HG02943 (cell line): ENCODE measurements around the gene NRK.
"Not testable (repeated sequence)": the region's sequence is repeated elsewhere in the genome, so short reads cannot be mapped to it uniquely, and the experiment has no call there.

Source experiments
- ATAC-seq: cut with Tn5 transposase; IDR thresholded peaks from one replicate; pipeline ENCODE4 v1.9.1; 2021; ENCODE audit warnings: mild to moderate bottlenecking, low read depth, moderate library complexity; ENCODE audit not compliant: unreplicated experiment

NRK gene, protein sequence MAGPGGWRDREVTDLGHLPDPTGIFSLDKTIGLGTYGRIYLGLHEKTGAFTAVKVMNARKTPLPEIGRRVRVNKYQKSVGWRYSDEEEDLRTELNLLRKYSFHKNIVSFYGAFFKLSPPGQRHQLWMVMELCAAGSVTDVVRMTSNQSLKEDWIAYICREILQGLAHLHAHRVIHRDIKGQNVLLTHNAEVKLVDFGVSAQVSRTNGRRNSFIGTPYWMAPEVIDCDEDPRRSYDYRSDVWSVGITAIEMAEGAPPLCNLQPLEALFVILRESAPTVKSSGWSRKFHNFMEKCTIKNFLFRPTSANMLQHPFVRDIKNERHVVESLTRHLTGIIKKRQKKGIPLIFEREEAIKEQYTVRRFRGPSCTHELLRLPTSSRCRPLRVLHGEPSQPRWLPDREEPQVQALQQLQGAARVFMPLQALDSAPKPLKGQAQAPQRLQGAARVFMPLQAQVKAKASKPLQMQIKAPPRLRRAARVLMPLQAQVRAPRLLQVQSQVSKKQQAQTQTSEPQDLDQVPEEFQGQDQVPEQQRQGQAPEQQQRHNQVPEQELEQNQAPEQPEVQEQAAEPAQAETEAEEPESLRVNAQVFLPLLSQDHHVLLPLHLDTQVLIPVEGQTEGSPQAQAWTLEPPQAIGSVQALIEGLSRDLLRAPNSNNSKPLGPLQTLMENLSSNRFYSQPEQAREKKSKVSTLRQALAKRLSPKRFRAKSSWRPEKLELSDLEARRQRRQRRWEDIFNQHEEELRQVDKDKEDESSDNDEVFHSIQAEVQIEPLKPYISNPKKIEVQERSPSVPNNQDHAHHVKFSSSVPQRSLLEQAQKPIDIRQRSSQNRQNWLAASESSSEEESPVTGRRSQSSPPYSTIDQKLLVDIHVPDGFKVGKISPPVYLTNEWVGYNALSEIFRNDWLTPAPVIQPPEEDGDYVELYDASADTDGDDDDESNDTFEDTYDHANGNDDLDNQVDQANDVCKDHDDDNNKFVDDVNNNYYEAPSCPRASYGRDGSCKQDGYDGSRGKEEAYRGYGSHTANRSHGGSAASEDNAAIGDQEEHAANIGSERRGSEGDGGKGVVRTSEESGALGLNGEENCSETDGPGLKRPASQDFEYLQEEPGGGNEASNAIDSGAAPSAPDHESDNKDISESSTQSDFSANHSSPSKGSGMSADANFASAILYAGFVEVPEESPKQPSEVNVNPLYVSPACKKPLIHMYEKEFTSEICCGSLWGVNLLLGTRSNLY (N-terminal part only)

DNA sequence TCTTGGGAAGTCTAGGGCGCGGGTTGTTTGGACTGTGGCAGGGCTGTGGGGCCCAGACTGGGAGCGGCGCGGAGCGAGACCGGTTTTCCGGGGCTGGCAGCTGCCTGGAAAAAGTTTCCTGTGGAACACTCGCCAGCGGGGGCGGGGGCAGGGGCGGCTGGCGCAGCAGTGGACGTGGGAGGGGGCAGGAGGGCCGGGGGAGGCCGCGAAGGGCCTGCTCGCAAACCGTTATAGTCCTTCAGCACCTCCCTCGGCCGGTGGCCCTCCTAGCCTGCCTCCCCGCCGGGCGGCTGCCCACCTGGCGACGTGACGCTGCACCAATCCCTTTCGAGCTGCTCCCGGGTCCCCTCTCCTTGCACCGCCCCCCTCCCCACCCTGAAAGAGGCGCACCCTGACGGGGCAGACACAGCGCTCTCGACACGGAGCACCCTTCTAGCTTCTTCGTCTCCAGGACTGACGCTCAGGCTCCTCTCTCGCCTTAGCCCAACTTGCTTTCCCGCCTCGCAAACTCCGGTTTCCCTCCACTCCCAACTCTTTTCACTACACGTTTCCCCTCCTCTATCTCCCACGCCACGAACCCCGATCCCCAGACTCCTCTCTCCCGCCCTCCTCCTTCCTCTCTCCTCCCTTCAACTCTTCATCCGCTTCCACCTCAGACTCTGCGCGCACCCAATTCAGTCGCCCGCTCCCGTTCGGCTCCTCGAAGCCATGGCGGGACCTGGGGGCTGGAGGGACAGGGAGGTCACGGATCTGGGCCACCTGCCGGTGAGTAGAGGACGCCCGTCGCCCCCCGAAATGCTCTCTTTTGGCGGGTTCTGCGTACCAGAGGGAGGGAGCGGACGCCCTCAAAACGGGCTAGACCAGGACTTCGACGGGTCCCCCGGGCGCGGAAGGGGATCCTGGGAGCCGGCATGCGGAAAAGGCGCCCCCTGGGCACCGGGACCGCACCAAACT lies at the start of gene NRK:
NRK (plus strand) TSS at position 402 of the 954 bp plus-strand sequence; CDS start at position 709, 307 bp downstream.
- no peak for ATAC-seq

DNA sequence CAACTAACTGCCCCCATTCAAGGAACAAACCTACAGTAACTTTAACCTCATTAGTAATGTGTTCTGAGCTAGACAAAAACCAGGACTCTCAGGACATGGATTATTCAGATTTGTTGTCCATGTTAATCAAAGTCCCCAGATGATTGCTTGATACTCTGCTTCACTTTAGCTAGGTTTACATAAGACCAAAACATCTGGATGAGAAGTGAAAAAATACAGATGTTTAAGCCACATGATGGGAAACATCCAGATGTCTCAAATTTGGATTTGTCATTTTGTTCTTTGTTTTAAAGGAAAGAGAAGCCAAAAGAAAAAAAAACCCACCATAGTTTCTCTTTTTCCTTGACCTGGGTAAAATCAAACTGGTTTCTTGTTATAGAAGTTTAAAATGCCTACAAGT lies 48.5 kb upstream of the NRK start:
- ATAC-seq: no peak

DNA sequence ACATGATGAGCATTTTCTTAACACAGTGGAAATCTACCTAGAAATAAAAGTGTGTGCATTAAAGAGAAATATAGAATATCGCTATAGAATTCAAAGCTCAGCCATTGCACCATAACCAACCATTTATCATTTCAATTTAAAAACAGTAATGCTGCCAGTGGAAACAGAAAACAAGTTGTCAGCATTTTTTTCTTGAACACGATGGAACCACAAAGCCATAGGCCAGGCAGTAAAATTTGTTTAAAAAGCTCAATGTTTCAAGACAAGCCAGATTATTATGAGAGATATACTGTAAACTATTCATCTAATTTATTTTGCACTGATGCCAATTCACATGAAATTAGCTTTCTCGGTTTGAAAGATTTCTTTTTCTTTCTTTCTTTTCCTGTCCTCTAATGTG lies 46.7 kb upstream of the NRK start:
- ATAC-seq: no peak

DNA sequence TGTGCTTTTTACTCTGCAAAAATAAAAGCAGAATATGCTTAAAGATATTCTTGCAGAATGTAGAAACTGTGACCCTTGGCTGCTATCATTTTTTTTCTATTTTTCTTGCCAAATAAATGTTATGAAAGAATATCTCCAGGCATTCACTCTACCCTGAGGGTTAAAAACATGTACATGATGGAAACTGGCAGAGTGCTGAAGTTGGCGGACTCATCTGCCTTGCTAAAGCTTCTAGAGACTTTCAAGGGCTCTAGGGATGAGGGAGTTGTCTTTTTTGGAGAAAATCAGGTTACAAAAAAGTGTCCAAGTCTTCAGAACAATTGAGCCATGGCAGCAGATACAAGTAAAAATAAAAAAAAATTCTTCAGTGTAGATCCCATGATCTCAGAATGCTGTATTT lies 40.5 kb upstream of the NRK start:
- ATAC-seq: no peak

DNA sequence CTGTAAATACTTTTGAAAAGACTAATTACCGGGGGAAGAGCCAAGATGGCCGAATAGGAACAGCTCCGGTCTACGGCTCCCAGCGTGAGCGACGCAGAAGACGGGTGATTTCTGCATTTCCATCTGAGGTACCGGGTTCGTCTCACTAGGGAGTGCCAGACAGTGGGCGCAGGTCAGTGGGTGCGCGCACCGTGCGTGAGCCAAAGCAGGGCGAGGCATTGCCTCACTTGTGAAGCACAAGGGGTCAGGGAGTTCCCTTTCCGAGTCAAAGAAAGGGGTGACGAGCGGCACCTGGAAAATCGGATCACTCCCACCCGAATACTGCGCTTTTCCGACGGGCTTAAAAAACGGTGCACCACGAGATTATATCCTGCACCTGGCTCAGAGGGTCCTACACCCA lies 25.5 kb upstream of the NRK start:
- not testable (repeated sequence) for ATAC-seq

DNA sequence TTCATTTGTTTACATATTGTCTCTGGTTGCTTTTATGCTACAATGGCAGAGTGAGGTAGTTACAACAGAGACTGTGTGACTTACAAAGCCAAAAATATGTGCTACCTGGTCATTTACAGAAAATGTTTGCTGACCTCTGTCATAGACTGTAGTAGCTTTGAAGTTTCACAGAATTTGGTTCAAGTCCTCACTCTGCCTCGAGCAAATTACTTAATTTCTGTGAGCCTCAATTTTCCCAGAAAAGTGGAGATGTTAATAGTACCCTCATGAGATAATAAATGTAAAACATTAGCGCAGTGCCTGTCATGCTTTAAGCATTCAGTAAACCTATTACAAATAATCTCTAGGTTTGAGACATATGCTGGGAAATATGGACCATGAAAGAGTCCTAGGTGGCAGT lies 18.4 kb upstream of the NRK start:
- no peak for ATAC-seq

DNA sequence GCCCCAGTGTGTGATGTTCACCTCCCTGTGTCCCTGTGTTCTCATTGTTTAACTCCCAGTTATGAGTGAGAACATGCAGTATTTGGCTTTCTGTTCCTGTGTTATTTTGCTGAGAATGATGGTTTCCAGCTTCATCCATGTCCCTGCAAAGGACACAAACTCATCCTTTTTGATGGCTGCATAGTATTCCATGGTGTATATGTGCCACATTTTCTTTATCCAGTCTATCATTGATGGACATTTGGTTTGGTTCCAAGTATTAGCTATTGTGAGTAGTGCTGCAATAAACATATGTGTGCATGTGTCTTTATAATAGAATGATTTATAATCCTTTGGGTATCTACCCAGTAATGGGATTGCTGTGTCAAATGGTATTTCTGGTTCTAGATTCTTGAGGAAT lies 16.7 kb upstream of the NRK start:
- not testable (repeated sequence) for ATAC-seq

DNA sequence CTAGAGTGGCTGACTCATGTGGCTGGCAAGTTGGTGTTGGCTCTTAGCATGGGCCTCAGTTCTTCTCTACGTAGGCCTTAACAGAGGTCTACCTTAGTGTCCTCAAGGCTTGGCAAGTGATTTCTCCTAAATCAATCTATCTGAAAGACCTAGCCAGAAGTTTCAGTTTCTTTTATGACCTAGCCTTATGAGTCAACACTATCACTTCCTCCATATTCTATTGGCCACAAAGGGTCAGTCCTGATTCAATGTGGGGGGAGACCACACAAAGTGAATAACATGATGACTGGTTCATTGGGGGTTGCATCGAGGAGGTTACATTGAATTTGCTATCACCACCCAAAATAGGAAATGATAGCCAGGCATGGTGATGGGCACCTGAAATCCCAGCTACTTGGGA lies 5.8 kb upstream of the NRK start:
- ATAC-seq: no peak

DNA sequence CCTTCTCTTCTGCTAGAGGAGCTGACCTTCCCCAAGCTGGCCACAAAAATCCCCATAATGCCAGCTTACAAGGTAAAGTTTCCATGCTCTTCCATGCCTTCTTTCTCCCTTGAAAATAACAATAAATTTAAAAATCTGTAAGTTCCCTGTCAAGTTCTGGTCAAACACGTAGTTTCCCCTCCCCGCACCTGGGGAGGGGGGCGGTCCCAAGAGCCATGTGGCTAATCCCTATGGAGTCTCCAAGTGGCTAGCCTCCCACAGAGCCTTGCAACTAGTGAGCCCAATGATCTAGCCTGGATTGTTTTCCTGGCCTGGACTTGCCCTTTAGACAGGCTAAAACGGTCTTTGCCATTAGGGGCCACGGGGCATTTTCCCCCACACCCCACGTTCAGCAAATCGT lies 2.1 kb upstream of the NRK start:
- no peak for ATAC-seq

DNA sequence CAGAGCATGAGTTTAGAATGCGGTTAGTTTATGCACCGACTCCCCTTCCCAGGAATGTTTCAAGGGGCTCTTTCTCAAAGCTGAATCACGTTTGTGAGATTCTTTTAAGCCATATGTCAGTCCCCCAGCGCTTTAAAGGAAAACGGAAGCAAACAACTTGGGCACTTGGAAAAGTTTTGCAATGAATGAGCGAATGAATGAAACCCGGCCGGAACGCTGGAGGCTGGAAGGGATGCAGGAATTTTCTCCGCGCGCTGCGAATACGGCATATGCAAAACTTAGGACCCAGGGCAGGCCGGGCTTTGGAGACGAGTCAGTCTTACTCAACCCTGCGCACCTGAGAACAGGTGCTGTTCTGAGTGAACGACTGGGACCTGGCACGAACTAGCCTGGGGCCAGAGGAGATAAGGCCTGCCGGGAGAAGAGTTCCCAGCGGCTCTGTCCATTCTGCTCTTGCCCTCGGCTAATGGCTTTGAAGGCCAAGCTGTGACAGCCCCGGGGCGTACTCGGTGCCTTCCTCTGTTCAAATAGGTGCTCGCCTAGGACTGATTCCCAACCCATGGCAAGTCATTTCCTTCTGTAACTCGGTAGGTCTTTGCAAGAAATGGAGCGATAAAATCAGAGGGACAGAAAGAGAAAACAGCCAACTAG lies 743 bp upstream of the NRK start:
- ATAC-seq: no peak

DNA sequence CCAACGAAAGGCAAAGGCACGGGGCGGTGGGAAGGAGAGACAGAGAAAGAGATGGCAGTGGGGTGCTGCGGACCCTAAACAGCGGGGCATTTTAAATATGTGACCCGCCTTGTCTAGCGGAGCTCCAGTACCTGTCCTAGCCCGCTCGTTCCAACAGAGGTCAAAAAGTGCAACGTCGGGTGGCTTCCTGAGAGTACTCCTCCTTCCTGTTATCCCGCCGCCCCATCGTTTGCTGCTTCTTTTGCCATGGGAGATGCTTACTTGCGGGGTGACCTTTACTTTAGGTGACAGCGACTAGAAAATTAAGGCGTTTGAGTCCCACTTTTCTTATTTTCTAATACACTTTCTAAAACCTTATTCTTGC lies 735 bp downstream of the NRK start:
- ATAC-seq: no peak

DNA sequence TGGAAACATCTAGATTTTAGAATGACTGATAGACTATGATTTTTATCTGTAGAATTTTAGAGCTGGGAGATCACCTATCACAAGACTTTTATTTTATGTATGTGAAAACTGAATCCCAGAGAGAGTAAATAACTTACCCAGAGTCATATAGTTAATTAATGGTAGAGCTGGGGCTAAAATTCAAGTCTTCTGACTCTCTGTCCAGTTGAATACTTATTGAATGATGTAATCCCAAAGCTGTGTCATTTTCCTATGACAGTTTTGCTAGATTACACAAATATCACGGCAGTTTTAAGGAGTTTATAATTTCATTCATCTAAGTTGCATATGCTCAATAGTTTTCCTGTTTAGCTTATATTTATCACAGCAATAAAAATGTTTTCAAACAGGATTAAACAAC lies 6.7 kb downstream of the NRK start:
- ATAC-seq: no peak

DNA sequence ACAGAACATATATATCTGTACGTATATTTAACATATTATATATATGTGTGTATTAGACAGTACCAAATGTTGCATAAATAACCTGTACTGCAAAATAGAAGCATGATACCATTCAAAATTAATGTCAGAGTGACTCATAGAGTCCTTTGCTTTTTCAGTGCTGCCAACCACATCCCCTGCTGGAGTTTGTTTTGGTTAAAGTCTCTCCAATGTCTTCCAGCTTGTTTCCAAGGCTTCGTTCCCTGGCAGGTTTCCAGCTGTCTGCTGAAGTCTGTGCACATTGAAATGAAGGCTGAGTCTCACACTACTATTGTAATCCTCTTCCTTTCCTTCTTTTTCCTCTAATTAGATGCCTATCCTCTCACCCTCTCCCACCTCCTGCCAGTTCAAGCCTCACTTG lies 14.9 kb downstream of the NRK start:
- no peak for ATAC-seq

DNA sequence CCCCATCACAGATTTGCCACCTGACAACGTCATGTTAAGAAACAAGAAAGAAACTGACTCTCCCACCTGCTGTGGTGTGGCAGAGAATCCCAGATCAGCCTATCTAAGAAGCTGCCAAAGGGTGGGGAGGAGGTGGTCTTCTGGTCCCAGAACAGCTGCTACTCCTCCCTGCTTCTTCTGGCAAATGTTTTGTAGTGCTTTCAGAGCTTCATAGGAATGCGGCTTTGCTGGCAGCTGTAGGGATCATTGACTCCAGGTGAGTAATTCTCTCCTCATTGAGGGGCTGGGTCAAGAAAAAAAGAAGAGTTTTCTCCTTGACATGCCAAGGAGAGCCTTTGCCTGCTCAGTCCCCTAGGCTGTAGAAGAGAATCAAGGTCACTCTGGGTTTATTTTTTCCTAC lies 23.3 kb downstream of the NRK start:
- no peak for ATAC-seq

DNA sequence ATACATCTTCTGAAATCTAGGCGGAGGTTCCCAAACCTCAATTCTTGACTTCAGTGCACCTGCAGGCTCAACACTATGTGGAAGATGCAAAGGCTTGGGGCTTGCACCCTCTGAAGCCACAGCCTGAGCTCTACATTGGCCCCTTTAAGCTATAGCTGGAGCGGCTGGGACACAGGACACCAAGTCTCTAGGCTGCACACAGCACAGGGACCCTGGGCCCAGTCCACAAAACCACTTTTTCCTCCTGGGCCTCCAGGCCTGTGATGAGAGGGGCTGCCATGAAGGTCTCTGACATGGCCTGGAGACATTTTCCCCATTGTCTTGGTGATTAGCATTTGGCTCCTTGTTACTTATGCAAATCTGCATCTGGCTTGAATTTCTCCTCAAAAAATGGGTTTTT lies 27.8 kb downstream of the NRK start:
- ATAC-seq: not testable (repeated sequence)

DNA sequence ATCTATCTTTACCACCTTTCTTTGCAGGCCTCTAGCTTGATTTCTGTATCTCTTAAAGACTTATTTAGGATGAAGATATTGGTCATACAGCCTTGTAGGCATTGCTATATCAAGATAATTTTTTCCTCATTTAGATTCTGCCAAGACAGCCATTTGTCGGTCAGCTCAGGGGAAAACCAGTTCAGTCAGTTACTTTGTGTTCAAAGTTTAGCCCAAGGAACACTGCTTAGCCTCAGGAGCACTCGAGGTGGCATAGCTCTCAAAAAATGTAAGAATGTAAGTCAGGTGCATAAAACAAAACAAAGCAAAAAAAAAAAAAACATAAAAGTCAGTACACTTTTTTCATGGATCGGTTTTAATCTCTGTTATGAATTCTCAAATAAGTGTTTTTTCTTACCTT lies 43.4 kb downstream of the NRK start:
- no peak for ATAC-seq

DNA sequence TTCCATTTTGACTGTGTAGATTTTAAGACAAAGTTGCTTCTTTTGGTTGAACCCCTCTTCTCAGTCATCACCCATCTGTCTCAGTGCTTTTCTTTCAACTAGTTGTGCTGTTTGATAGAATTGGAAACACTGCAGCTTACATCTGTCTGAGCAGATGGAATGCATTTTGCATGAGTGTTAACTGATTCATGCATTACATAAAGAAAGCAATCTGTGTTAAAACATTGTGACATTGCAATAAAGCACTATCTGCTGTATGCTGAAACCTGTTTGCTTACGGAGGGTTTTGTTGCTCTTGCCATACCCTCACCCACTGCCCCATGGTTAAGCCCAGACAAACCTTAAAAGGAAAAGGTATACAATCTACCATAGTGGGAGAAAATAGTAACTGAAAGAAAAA lies 47.4 kb downstream of the NRK start:
- ATAC-seq: no peak

DNA sequence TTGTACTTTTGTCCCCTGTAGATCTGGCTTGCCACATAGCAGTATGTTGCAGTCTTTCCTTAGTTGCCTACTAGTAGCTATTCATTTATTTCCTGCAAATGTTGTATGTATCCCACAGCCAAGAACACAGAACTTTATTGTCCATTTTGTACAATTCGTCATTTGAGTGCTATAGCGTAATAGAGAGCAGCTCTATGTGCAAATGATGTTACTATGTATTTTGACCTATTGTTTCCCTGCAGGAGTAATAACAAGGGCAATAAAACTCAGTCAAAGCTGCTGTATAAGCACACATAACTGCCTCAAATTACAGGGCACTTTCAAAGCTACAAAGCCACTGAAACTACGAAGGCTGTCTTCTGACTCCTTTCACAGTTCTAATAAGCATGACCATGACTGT lies 48.1 kb downstream of the NRK start:
- ATAC-seq: no peak

DNA sequence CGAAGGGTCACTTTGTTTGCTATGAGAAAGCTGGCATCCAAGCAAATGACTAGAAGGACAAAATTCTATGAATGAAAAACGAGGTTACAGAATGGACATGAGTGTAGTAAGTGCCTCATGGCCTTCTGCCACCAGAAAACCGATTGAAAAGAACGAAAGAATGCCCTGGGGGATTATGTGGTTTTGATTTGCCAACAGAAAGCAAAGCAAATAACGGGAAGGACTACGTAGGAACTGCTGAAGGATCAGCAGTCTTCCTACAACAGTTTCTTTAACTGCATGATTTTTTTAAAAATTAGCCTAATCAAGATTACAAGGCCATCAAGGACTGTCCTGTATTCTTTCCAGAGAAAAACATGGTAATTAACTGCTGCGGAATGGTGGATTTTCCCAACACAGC lies 50.6 kb downstream of the NRK start:
- no peak for ATAC-seq

DNA sequence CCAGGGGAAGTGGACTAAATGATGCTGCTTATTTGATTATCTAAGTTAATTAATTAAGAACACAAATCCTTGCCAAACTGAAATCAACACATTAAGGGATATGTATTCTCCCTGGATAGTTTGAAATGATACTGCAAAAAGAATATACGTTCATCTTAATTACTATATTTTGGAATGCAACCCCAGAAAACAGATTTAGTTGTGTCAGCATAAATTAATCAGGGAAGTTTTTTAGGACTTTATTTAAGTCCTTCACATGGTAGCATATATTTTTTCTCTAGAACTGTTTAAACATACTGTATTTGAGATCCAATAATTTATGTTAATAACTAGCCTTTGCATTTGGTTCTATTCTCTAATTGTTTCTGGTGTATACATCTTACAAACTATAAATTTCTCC lies 52.5 kb downstream of the NRK start:
- no peak for ATAC-seq
